Activated naive CD4-positive, alpha-beta T cell treated with anti-CD3 and anti-CD28 coated beads, Interleukin-2, amount 50 U/mL, for 72 hours (primary cell): ENCODE results near the gene DHX57. TPM values are rescaled to one million over a fixed set of nuclear protein-coding genes. Genes with fewer than 3 reads are reported as not detected.

Experiments
- ATAC-seq, 2 donors: fragments of 150-1000 bp; cut with Tn5 transposase; 2 replicates each; pipeline ENCODE4 v1.10.0; 2021; ENCODE audit warnings: mild to moderate bottlenecking in 2 of 2, moderate library complexity in 2 of 2
- DNase-seq, 2 donors: peaks; one replicate each; pipeline ENCODE4 v3.0.0; 2021 to 2022; ENCODE audit warnings: low spot score in 2 of 2
- H3K27ac Mint-ChIP-seq, 2 donors: one replicate each; pipeline ENCODE4 v1.8.0; 2022; ENCODE audit warnings: mild to moderate bottlenecking in 2 of 2, mixed read lengths in 2 of 2
- H3K36me3 Mint-ChIP-seq, 2 donors: one replicate each; pipeline ENCODE4 v1.8.0; 2022; ENCODE audit warnings: mixed read lengths in 2 of 2
- H3K9me3 Mint-ChIP-seq, 2 donors: one replicate each; pipeline ENCODE4 v1.8.0; 2022; ENCODE audit warnings: mixed read lengths in 2 of 2
- total RNA-seq, 2 donors: library from RNA; stranded (reverse); gene quantifications; one replicate each; pipeline ENCODE4 v1.2.3, GENCODE V29; 2022

The DHX57 gene
- 10 to 100 TPM; 14.4 to 14.8 TPM for total RNA-seq

GRCh38 chr2:38875576-38876367 lies at the start of gene DHX57, which contains the start of gene MORN2:
DHX57 (minus strand) TSS chr2:38875934; CDS start chr2:38868405, 7,529 bp downstream.
MORN2 (plus strand) TSS chr2:38875976.
- peaks cover 10 to 25% of the 10 kb centered on the region in 2 donors for H3K36me3 Mint-ChIP-seq
- H3K9me3 Mint-ChIP-seq = peaks cover 8 to 11% of the 10 kb centered on the region in 2 donors
- DNase-seq (peak; percentile 81 to 85), ATAC-seq (peak; percentile 99)
- H3K27ac Mint-ChIP-seq = peak within 1 kb of the TSS; percentile 94 to 95

DNA sequence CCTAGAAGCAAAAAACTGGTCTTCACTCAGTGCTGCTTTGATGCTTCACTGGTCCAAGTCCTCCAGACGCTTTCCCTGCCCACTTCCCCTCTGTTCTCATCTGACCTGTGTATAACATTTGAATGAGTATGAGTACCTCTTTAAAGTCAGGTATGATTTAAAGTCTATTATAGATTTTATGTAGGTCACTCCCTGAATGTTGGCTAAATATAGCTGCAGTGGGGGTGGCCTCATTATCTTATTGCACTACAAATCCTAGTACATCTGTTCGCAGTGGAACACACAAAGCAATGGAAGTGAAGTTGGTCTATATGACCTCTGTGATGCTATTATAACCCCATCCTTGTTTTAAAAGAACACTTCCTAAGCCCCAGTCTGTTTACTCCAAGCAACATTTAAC lies 47.2 kb upstream of the DHX57 start:
- no peak for DNase-seq
- H3K9me3 Mint-ChIP-seq = no peaks in the 10 kb centered on the region
- H3K36me3 Mint-ChIP-seq = no peaks in the 10 kb centered on the region
- H3K27ac Mint-ChIP-seq = no peak overlapping the region
- no peak for ATAC-seq

GRCh38 chr2:38922389-38922788 lies 46.7 kb upstream of the DHX57 start:
- no peak overlapping the region for H3K27ac Mint-ChIP-seq
- ATAC-seq (no peak), DNase-seq (no peak)
- H3K36me3 Mint-ChIP-seq = no peaks in the 10 kb centered on the region
- no peaks in the 10 kb centered on the region for H3K9me3 Mint-ChIP-seq

GRCh38 chr2:38912619-38913018 lies 36.9 kb upstream of the DHX57 start:
- ATAC-seq (no peak), DNase-seq (no peak)
- H3K27ac Mint-ChIP-seq = no peak overlapping the region
- no peaks in the 10 kb centered on the region for H3K36me3 Mint-ChIP-seq
- H3K9me3 Mint-ChIP-seq = no peaks in the 10 kb centered on the region

DNA sequence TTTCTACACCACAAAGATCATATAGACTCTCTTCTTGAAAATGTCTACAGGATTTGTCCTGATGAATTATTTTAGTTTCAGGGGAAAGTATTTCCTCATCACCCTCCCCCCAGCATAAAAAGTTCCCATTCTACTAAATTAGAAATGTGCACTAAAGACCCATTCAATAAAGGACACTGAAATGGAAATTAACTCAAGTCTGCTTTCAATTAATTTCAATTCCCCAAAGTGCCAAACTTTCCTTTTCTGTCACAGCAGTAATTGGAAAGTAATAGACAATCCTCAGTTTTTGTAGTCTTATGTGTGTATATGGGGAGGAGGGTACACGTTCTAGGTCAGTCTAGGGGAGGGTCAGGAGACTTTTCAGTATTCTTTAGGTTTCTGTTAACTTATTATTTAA lies 35.5 kb upstream of the DHX57 start:
- no peak for ATAC-seq

DNA sequence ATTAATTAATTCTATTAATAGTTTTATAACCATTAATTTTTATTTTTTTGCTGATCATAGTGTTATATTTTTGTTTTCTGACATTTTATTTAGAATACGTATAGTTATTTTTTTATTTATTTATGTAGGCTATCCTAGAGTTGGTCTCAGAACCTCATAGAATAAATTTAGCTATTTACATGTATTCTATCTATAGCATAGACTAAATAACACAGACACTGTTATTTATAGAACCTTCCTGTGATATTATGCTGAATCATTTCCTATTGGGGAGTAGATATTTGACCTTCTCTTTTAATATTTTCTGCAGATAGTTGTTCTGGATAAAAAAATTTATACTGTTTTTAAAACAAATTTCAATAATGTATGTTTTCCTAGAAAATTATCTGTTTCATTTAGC lies 34.1 kb upstream of the DHX57 start:
- DNase-seq = no peak
- no peak for ATAC-seq
- H3K9me3 Mint-ChIP-seq = no peaks in the 10 kb centered on the region
- H3K27ac Mint-ChIP-seq = no peak overlapping the region
- no peaks in the 10 kb centered on the region for H3K36me3 Mint-ChIP-seq

More for the DNA sequence above, 35.5 kb upstream of the DHX57 start:
- Mint-ChIP-seq H3K27ac (no peak overlapping the region), H3K9me3 (no peaks in the 10 kb centered on the region), H3K36me3 (no peaks in the 10 kb centered on the region)
- no peak for DNase-seq

DNA sequence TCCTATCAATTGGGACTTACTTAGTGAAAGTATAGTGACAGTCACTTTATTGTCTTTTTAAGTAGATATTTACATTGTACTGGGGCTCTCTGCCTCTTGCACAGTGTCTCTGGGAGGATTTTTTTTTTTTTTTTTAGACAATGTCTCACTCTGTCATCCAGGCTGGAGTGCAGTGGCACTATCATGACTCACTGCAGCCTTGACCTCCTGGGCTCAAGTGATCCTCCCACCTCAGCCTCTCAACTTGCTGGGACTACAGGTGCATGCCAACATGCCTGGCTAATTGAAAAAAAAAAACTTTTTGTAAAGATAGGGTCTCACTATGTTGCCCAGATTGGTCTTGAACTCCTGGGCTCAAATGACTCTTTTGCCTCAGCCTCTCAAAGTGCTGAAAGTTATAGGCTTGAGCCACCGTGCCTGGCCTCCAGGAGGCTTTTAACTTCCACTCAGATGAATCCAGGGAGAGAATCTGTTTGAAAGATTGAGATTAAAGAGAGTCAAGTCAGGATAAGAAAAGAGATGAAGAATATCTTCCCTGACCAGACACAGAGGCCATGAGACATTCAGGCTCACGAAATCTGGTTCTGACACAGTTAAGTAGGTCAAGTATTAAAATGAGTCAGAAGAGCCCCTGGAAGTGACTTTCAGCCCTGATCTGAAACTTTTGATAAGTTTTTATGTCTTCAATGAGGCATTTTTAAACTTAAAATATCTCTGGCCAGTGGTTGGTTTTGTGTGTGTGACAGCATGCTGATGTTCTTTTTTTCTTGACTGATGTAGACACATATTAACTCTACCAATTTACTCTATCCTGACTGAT lies 32.2 kb upstream of the DHX57 start:
- Mint-ChIP-seq H3K27ac (peak overlapping the region; percentile 39 to 59), H3K9me3 (no peaks in the 10 kb centered on the region), H3K36me3 (no peaks in the 10 kb centered on the region)
- DNase-seq (peak in 1 of 2 donors; percentile 16), ATAC-seq (peak; percentile 88 to 95)

GRCh38 chr2:38907242-38907641 lies 31.5 kb upstream of the DHX57 start:
- ATAC-seq (no peak), DNase-seq (no peak)
- no peaks in the 10 kb centered on the region for H3K9me3 Mint-ChIP-seq
- H3K36me3 Mint-ChIP-seq = no peaks in the 10 kb centered on the region
- no peak overlapping the region for H3K27ac Mint-ChIP-seq

DNA sequence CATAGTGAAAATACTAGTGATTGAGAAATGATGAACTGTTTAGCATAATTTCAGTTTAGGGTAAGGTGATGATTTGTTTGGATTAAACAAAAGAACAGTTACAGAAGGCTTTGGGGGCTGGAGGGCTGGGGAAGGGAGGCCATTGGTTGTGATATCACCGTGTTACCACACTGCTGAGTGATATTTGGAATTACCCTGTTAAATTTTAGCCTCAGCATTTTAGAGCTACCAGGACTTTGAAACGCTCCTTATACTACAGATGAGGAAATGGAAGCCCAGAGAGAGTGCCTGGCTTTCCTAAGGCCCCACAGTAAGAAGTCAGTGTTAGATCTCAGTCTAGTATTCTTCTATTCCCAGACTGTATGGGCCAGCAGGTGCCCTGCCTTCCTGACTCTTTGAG lies 29.5 kb upstream of the DHX57 start:
- H3K27ac Mint-ChIP-seq = no peak overlapping the region
- no peaks in the 10 kb centered on the region for H3K9me3 Mint-ChIP-seq
- H3K36me3 Mint-ChIP-seq = no peaks in the 10 kb centered on the region
- ATAC-seq (no peak), DNase-seq (no peak)

- H3K27ac Mint-ChIP-seq = no peak overlapping the region
- H3K9me3 Mint-ChIP-seq = no peaks in the 10 kb centered on the region
- DNase-seq = no peak
- ATAC-seq = no peak
- H3K36me3 Mint-ChIP-seq = no peaks in the 10 kb centered on the region
Observed at GRCh38 chr2:38900726-38901125, 25.0 kb upstream of the DHX57 start.

DNA sequence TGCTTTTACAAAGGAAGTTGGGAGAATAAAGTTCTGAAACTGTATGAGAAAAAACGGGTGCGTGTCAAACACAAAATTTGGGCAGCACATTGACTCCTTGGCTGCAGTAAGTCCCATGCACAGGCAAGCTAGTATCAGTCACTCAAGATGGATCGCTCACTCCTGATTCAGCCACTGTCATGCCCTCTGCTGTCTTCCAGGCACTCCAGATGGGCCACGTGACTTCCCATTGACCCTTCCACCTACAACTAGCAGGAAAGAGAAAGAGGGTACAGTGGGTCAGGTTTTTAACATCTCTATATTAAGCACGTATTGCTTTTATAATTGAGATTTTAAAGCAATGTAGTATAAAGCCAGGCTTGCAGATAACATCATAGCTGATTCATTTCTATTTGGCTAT lies 22.5 kb upstream of the DHX57 start:
- ATAC-seq = no peak
- no peak for DNase-seq
- Mint-ChIP-seq H3K9me3 (no peaks in the 10 kb centered on the region), H3K36me3 (no peaks in the 10 kb centered on the region), H3K27ac (no peak overlapping the region)

DNA sequence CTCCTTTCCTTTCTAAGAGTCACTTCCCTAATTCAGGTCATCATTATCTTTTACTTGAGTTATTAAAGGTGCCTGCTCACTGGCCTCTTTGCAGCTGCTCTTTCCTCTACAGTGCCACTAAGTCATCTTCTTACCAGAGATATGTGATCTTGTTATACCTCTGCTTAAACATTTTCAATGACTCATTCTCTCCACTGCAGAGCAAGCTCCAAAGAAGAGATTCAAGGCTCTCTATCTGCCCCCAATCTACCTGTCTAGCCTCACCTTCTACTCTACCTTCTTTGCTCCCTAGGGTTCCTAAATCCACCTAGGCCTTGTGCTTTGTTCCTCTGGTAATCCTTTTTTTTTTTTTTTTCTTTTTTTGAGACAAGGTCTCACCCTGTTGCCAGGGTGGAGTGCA lies 17.1 kb upstream of the DHX57 start:
- H3K27ac Mint-ChIP-seq = peak overlapping the region in 1 of 2 donors; percentile 82
- peak; percentile 41 to 66 for ATAC-seq

GRCh38 chr2:38889575-38889974 lies 13.8 kb upstream of the DHX57 start, which contains the start of gene ARHGEF33:
ARHGEF33 (plus strand) TSS chr2:38889875; CDS start chr2:38919448, 29,573 bp downstream.
- no peak within 1 kb of the TSS for H3K27ac Mint-ChIP-seq
- DNase-seq (no peak), ATAC-seq (no peak)
- no peaks in the 10 kb centered on the region for H3K36me3 Mint-ChIP-seq
- H3K9me3 Mint-ChIP-seq = no peaks in the 10 kb centered on the region

More for the DNA sequence above, 17.1 kb upstream of the DHX57 start:
- Mint-ChIP-seq H3K9me3 (no peaks in the 10 kb centered on the region), H3K36me3 (no peaks in the 10 kb centered on the region)
- DNase-seq = no peak

- DNase-seq (no peak), ATAC-seq (no peak)
- H3K36me3 Mint-ChIP-seq = no peaks in the 10 kb centered on the region
- H3K27ac Mint-ChIP-seq = no peak overlapping the region
- no peaks in the 10 kb centered on the region for H3K9me3 Mint-ChIP-seq
Observed at GRCh38 chr2:38889045-38889444, 13.3 kb upstream of the DHX57 start.

GRCh38 chr2:38887902-38888554 lies 12.3 kb upstream of the DHX57 start:
- no peak for DNase-seq
- Mint-ChIP-seq H3K9me3 (no peaks in the 10 kb centered on the region), H3K36me3 (no peaks in the 10 kb centered on the region), H3K27ac (no peak overlapping the region)
- ATAC-seq = no peak

DNA sequence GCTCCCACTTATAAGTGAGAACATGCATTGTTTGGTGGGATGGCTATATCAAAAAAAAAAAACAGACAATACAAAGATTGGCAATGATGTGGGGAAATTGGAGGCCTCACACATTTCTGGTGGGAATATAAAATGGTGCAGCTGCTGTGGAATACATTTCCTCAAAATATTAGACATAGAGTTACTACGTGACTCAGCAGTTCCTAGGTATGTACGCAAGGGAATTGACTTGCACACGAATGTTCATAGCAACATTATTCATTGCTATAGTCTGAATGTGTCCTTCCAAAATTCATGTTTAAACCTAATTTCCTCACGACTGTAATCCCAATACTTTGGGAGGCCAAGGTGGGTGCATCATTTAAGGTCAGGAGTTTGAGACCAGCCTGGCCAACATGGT lies 11.6 kb upstream of the DHX57 start:
- Mint-ChIP-seq H3K36me3 (no peaks in the 10 kb centered on the region), H3K9me3 (no peaks in the 10 kb centered on the region), H3K27ac (no peak overlapping the region)
- no peak for DNase-seq
- ATAC-seq = no peak

GRCh38 chr2:38886063-38886462 lies 10.3 kb upstream of the DHX57 start:
- H3K9me3 Mint-ChIP-seq = no peaks in the 10 kb centered on the region
- H3K27ac Mint-ChIP-seq = no peak overlapping the region
- DNase-seq (no peak), ATAC-seq (no peak)
- no peaks in the 10 kb centered on the region for H3K36me3 Mint-ChIP-seq
